Stimulated activated CD4-positive, alpha-beta T cell treated with anti-CD3 and anti-CD28 coated beads, Interleukin-4, amount 100 ng/mL, for 4 hours (primary cell): ENCODE results near the gene PLCD1.
"Not testable (repeated sequence)": the region's sequence is repeated elsewhere in the genome, so short reads cannot be mapped to it uniquely, and the experiment has no call there.

Experiments
- DNase-seq, 2 experiments: peaks; one replicate each; pipeline ENCODE4 v3.0.0-alpha.2; 2020

Gene PLCD1

DNA sequence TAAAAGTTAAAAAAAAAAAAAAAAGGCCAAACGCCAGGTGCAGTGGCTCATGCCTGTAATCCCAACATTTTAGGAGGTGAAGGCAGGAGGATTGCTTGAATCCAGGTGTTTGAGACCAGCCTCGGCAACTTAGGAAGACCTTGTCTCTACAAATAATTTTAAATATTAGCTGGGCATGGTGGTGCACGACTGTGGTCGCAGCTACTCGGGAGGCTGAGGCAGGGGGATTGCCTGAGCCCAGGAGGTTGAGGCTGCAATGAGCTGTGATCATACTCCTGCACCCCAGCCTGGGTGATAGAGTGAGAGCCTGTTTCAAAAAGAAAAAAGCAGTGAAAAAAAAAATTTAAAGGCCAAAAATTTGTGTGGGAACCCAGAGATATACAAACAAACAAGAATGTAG, 6.8 kb upstream of the PLCD1 start:
- DNase-seq = no peak

DNA sequence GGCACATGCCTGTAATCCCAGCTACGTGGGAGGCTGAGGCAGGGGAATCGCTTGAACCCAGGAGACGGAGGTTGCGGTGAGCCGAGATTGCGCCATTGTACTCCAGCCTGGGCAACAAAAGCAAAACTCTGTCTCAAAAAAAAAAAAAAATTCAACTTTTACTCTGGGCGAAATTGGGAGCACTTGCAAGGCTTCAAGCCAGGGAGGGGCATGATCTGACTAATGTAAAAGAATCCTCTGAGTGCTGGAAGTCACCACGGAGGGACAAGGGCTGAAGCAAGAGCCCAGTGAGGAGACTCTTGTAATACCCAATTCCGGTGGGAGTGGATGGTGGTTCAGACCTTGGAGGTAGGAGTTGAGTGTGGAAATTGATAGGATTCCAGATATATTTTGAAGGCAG, 4.9 kb upstream of the PLCD1 start:
- not testable (repeated sequence) for DNase-seq

DNA sequence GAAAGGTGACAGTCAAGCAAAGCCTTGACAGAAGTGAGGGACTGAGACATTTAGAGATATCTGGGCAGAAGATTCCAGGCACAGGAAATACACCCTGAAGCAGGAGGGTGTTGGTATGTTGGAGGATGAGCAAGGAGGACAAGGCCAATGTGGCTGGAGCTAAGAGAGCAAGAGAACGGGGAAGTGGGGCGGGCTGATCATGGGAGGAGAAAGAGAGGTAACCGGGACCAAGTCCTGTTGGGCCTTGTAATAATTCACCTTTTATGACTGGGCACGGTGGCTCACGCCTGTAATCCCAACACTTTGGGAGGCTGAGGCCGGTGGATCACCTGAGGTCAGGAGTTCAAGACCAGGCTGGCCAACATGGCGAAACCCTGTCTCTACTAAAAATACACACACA, 4.1 kb upstream of the PLCD1 start:
- not testable (repeated sequence) for DNase-seq

DNA sequence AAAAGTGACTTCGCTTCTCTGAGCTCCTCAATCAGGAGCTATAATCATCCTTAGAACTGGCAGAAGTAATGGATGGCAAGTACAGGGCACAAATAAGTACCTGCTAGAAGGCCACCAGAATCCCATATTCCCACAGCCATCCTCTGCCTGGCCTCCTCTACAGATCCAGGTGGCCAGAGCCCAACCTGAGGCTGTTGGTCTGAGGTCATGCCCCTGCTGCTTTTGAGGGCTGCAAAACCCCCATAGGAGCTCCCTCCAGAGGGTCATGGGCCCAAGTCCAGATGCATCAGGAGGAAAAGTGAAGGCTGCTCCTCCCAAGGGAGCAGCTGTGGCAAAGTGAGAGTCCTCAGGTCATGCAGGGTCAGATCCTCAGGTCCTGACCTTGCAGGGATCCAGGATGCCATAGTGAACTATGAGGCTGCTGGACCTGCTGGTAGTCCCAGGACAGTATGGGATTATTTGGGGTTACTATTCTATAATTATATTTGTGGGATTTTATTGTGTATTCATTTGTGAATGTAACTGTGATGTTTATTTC, 3.0 kb upstream of the PLCD1 start:
- no peak for DNase-seq

DNA sequence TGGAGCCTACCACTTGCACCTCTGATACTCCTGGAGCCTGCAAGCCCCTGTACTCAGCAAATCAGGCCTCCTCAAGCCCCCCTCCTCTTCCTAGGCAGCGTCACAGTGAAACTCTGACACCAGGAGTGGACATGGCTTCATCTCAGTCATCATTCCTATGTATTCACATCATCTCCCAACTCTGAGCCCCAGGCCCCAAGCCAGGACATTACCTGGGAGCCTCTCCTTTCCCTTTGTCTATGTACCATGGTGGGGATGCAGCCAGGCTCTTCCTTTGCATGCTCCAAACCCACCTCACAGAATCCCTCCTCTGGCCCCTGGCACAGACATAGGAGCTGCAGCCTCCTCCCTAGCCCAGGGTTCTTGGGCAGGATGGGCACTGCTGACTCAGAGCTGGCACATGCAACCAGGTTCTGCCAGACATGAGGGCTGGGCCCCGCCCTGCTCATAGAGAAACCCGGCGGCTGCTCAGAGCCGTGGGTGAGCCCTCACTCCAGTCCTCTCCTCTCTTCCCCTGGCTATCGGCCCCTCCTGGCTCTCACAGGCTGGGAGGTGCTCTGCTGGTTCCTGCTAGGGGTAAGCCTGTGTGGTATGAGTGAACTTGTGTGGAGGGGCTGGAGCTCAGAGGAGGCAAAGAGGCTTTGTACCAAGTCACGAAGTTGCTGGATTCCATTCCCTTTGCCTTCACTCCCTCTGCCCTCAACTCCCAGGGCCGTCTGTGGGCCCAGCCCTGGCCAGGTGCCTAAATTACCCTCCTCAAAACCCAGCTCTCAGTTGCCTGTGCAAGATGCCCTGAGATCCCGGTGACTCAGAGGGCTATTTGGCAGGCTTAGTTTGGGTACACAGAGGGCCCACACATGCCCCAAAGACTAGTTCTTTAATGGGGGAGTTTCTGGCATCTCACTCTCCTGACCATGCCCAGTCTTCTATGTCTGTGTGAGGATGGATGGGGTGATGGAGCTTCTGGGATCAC, 1.9 kb upstream of the PLCD1 start:
- DNase-seq = peak; percentile 46 to 66

DNA sequence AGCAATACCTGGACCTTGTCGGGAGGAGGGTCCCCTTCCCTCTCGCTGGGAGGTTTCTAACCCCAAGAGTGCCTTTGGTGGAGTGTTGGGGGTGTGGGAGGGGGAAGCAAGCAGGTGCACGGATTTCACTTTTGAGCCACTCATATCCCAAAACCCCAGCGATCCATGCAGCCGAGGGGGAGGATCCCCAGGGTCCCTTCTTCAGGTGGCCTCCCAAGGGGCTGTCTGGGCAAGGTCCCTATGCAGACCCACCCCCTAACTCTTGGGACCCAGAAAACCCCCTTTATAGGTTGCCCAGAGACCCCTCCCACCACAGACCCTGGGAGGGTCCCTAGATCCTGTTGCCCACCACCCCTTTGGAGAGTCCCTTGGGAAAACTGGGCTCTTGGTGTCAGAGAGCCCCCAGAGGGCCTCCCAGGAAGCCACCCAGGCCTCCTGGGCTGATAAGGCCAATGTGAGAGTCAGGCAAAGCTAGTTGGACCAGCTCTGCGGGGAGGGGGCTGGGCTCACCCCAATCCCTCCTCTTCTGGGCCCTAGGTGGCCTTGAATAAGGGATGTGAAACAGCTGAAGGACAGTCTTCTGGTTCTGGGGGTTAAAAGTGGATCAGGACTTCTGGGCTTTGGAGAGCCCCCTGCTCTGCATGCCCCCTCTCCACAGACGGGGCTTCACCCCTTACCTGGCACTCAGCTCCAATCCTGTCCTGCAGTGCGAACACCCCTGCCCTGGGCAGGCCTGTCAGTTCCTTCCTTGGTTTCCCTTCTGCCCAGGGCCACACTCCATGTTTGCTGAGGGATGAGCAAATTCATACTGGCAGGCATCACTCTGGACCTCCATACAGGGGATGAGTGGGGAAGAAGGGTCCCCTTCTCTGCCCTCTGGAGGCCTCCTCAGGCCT, 932 bp upstream of the PLCD1 start:
- DNase-seq = no peak

DNA sequence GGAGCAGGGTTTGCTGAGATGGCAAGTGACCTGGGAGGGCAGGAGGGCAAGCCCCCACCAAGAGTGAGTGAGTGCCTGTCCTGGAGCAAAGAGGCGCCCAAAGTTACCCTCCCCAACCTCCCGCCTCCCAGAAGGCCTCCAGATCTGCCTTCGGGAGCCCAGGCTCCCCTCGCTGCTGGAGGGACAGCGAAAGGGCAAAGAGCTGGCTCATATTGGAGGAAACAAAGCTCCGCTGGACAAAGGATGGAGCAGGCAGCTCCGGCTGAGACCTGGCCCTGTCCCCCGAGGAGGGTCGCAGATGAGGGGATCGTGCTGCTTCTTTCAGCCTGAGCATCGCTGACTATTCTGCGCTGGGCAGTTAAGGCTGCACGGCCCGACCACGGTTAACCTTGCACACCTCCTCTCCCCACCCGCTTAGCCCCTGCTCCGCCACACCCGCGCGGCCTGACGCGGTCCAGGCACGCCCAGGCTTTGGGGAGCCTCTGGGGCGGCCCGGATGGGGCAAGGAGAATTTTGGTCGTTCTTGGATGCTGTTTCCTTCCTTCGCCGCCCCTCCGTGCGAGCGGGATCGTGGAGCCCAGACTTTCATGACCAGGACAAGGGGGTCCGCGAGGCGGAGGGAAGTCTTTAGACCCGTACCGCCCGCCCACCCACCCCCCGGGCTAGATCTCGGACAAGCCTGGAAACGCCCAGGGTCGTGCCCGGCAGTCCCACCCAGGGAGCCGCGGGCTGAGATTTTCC, 651 bp downstream of the PLCD1 start:
- no peak for DNase-seq

DNA sequence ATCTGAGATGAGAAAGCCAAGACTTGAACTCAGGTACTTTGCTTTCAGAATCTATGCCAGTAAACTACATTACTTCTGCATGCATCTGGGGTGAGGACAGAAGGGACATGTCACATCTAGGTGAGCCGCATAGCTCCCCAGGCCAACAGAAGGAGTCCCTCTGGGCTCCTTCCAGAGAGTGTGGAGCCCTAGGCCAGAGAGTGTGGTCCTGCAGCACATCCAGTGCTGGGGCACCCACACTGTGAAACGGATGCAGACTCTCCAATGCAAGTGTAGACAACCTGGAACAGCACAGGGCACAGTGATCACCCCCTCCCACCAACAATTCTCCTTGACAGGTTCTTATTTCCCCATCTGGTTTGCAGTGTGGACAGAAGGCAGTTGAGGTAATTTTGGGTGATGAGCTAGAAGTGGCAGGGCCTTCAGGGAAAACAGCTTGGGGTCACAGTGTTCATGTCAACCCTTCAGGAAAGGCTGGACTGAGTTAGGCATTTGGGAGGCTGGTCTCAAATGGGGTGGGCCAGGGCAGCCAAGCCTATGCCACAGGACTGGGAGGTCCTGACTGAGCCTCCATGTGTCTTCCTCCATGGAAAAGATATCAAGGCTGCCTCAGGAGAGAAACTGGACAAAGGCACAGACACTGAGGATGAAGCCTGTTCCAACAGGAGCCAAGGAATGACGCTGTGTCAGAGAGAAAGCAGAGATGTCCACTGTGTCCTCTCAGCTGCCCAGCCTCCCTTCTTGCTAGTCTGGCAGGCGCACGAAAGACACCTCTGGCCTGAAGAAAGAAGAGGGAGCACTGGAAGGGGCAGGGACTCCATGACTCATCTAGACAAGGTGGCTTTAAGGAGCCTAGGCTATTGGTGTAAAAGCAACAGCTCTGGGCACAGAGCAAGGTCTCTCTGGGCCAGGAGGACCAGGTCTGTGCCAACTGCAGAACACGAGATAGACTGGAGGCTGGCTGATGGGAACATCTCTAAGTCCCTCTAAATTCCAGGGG, 1.7 kb downstream of the PLCD1 start:
- no peak for DNase-seq

DNA sequence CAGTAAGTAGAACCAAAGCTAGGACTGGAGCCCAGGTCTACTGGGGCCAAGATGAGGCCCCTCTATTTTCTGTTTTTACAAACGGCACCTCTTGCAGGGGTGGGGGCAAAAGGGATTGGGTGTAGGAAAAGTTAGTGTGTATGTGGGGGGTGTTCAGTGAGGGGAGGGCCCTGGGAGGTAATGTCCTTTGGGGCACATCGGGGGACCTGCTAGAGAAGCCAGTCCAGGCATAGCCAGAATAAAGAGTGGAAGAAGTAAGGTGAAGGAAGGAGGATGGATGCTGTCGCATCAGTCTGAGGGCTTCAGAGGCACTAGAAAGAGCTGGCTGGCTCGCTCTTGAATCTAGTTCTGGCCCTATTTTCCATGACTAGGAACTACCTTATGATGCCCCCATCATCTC, 2.6 kb downstream of the PLCD1 start:
- no peak for DNase-seq

DNA sequence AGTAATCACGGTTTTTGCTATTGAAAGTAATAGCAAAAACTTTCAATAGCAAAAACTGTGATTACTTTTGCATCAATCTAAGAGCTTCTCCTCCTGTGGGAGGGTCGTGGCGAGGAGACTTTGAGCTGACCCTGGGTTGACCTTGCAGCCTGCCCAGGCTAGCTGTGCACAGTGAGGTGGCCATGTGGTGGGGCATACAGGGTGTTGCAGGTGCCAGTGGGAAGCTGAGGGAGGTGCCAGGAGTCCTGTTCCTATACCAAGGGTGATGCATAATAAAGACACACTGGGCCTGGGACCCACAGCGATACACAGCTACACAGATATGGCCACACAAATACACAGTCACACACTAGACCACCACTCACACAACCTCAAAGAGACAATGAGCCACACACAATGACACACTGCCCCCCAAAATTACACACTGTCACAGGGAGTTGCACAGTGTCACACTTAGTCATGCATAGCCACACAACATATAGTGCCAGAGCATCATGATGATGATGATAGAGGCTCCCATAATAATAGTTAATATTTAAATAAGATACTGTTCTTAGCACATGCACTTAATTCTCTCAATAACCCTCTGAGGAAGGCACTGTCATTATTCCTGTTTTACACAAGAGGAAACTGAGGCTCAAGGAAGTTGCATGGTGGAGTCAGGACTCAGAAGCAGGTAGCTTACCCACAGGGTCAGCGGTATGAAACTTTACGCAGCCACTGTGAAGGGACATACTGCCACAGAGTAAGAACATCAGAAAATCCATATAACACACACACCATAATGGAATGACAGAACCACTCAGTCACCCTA, 6.3 kb downstream of the PLCD1 start:
- DNase-seq = no peak

DNA sequence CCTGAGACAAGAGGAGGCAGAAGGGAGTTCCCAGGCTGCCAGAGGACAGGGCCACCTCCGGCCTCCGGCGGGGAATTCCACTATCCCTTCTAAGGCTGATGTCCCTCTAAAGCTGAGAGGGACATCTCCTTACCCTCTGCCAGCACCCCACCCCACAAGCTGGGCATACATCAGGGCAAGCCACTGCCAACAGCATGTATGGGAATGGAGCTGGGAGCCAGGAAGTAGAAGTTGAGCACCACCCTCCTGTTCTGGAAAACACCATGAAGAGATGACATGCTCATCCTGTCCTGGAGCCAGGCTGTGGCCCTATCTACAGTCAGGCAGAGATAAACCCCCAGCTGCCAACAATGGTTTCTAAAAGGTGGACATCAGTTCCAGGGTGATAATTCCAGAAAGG, 7.1 kb downstream of the PLCD1 start:
- DNase-seq = no peak

DNA sequence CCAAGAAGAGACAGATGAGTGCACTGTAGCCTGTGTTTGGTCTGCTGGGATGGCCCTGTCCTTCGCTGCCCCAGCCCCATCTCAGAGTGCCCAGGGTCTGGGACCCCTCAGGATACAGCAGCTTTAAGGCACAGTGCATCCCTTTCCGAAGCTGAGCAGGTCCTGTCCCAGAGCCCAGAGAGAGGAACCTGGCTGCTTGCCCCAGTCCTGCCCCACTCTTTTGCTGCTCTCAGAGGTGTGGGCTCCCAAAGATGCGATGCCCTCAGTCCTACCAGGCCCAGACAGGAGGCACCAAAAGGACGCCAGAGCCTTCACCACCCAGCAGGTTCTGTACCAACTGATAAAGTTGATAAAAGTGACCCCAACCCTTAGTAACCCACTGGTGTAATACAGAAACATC, 8.2 kb downstream of the PLCD1 start:
- DNase-seq = no peak

DNA sequence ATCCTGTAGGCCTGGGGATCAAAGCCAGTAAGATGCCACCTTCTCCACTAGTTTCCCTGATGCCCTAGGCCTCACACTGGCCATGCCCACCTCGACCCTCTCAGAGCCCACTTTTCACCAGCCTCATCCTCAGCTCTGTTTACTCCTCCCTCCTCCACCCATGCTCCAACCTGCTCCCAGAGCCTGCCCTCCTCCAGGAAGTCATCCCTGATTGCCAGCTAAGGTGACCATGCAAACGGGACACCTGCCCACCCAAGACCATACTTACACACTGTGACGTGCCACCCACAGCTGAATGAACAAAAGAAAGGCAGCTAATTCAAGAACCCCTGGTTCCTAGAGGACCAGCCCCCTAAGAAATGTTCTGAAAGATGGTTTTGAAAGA, 9.1 kb downstream of the PLCD1 start:
- no peak for DNase-seq

DNA sequence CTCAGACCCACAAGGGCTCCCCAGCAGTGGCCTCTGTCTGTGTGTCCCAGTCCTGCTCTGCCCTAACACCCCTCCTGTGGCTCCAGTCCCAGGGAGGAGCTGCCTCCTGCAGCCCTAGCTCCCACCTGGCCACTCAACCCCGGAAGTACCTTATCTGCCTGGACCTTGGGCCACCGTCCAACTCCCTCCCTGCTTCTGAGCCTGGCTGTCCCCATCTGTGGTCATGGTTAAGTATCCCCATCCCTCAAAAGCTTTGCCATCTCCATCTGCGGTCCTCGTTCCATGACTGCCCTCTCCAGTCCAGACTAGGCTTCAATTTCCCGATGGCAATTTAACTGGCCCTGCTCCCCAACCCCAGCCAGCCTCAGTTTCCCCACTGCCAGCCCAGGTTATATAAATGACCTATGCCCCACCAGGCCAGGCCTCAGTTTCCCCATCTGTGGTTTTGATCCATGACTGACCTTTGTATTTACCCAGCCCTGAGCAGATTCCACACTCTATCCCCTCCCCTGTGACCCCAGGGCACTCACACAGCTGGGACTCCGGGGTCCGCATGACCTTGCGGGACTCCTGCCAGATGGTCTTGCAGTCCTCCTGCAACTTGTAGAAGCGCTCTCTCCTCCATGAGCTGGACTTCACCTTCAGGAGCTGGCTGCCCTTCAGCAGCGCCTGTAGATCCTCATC, 9.6 kb downstream of the PLCD1 start:
- no peak for DNase-seq

DNA sequence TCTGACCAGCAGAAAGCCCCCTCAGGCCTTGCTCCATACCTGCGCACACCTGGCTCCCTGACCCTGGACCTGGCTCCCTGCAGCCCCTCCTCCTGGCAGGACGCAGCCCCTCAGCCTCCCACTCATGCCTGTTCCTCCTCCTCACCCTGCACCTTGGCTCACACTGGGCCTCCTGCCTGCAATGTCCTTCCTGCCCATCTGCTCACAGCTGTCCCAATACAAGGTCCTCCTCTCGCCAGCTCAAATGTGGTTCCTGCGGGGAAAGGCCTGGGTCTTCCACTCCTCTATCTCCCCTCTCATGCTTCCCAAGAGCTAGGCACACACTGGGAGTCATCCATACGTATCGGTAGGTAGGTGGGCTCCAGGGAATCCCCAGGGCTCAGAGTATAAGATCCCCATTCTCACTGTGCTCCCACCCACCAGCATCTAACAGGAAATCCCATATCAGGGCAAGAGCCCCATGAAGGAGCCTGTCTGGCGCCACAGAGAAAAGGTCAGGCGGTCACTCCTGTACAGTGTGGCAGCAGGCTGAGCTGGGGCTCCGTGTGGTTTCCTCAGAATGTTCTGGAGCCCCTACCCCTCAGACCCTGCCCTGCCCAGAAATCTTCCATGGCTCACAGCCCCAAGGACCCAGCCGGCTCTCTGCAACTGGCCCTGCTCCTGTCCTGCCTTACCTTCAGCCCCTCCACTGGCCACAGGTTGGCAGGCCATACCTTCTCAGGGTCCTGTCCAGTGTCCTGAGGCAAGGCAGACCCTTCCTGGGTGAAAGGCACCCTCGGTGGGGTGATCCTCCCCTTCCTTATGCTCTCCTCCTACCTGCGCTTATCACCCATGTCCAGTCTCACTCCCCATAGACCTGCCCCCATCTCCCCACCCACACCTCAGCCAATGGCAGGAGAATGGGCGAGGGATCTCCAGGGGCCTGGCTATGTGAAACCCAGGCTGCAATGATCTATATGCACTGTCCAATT, 10.9 kb downstream of the PLCD1 start:
- no peak for DNase-seq

DNA sequence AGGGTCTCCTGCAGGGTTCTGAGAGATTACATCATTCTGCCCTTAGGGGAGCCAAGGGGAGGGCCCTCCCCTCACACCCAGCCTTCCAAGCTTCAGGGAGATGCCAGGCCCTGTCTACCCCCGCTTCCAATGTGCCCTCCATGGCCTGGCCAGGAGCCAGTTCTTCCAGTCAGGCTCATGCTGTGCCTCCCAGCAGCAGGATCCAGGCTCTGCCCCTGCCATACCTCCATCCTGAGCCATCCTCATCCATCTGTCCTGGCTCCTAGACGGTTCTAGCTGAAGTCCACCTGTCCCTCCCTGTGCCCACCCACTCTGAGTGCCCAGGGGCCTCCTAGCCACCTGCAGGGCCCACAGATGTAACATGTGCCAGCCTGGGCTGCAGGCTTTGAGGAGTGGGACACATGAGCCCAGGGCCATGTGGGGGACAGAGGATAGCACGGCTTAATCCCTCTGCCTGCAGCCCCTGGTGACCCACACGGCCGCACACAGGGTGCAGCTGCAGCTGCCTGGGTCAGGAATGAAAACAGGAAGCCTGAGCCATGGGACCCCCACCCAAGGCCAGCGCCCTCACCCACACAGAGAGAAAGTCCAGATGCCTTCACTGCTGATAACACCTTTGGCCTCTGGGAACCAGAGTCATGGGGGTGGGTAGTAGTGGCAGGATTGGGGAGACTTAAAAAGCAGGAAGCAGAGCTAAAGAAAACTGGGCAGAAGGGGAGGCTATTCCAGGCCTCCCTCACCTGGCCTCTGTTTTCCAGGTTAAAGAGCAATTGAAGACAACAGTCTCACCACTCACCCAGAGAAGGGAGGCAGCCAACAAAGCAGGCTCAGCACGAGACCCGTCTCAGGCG, 11.8 kb downstream of the PLCD1 start:
- no peak for DNase-seq

DNA sequence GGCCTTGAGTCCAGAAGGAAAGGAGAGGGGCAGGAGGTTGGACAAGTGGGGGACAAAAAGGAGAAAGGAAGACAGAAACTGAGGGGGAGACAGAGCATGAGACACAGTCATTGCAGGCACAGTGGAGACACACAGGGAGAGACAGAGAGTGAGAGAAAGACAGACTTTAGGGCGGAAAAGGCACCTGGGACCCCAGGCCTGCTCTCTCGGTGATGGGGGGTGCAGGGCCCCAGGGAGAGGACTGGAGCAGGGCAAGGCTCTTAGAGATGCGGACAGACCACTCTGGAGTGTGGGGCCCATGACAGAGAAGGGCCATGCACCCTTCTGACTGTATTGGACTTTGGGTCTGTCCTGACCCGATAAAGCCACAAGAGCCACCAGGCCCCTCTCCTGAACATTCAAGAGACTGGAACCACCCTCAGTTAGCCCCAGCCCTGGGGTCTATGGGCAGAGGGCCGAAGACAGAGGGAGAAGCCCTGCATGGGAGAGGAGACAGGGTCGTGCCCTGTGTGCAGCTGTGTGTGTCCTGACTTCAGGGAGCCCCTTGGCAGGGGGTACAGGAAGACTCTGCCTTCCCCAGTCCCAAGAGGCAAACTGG, 12.5 kb downstream of the PLCD1 start:
- DNase-seq = no peak
